IPS-20b (cell line): Measurements from ENCODE around the gene OR11H1.
"Not testable (repeated sequence)": the region's sequence is repeated elsewhere in the genome, so short reads cannot be mapped to it uniquely, and the experiment has no call there.

Experiments
- H3K27ac ChIP-seq: one replicate; pipeline ENCODE4 v1.5.1; 2013; ENCODE audit warnings: low read length
- H3K27me3 ChIP-seq: 2 replicates; pipeline ENCODE4 v1.6.1; 2013; ENCODE audit warnings: mild to moderate bottlenecking, low read length, inconsistent platforms; ENCODE audit not compliant: insufficient read depth
- H3K36me3 ChIP-seq: 2 replicates; pipeline ENCODE4 v1.6.1; 2013; ENCODE audit warnings: low read depth, mild to moderate bottlenecking, inconsistent platforms, low read length, moderate library complexity; ENCODE audit not compliant: insufficient read depth
- H3K4me1 ChIP-seq: 2 replicates; pipeline ENCODE4 v1.6.1; 2013; ENCODE audit warnings: mild to moderate bottlenecking, control low read depth, inconsistent platforms, low read length, moderate library complexity; ENCODE audit not compliant: insufficient read depth
- H3K4me3 ChIP-seq: 2 replicates; pipeline ENCODE4 v1.5.1; 2013; ENCODE audit warnings: mild to moderate bottlenecking, low read length, inconsistent platforms
- H3K9ac ChIP-seq: 2 replicates; pipeline ENCODE4 v1.6.1; 2013; ENCODE audit warnings: low read depth, mild to moderate bottlenecking, inconsistent platforms, low read length, moderate library complexity
- H3K9me3 ChIP-seq: 2 replicates; pipeline ENCODE4 v1.6.1; 2013; ENCODE audit warnings: mild to moderate bottlenecking, low read depth, low read length, inconsistent platforms; ENCODE audit not compliant: insufficient read depth

Gene OR11H1, protein sequence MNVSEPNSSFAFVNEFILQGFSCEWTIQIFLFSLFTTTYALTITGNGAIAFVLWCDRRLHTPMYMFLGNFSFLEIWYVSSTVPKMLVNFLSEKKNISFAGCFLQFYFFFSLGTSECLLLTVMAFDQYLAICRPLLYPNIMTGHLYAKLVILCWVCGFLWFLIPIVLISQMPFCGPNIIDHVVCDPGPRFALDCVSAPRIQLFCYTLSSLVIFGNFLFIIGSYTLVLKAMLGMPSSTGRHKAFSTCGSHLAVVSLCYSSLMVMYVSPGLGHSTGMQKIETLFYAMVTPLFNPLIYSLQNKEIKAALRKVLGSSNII

DNA sequence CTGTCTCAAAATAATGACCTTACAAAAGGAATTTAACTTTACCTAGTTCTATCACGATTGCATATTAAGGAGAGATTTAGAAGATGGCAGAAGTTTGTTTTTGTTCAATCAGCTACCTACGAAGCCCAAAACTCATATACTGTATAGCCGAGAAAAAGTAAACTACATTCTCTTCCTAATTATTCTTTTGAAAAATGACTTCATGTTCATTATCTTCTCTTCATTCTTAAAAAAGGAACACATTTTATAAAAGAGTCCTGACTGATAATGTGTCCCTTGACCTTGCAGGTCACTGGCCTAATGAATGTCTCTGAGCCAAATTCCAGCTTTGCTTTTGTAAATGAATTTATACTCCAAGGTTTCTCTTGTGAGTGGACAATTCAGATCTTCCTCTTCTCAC, at the start of gene OR11H1:
TSS of gene OR11H1 (plus strand) at position 301 of the 400 bp plus-strand sequence. CDS start at position 301, 0 bp downstream.
- H3K4me3 ChIP-seq, H3K9ac ChIP-seq, H3K9me3 ChIP-seq, H3K27ac ChIP-seq, H3K27me3 ChIP-seq, H3K36me3 ChIP-seq, H3K4me1 ChIP-seq: not testable (repeated sequence)

DNA sequence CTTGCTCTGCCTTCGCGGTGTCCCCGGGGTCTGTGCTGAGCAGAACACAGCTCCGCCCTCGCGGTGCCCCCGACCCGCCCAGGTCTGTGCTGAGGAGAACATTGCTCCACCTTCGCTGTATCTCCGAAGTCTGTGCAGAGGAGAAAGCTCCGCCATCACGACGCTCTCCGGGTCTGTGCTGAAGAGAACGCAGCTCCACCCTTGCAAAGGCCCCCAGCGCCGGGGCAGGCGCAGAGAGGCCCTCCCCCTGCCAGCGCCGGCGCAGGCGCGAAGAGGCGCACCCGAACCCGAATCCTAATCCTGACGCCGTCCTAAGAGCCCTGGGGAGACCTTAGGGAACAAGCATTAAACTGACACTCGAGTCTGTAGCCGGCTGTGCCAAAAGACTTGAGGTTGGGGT, 18.0 kb upstream of the OR11H1 start:
- H3K9me3 ChIP-seq, H3K4me3 ChIP-seq, H3K27me3 ChIP-seq, H3K9ac ChIP-seq, H3K4me1 ChIP-seq, H3K36me3 ChIP-seq, H3K27ac ChIP-seq: not testable (repeated sequence)

DNA sequence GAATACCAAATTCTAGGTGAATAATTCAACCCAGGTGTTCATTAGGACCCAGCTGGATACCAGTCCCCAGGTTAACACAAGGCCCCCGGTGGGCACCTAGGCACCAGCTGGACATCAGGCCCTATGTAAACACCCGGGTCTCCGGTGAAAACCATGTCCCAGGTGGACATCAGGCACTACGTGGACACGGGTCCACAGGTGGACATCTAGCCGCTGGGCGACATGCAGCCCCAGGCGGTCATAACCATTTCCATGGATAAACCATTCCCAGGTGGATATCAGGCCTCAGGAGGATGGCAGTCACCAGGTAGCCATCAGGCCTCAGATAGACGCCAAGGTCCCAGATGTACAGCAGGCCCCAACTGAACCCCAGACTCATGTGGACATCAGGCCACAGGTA, 12.1 kb upstream of the OR11H1 start:
- H3K4me1 ChIP-seq, H3K9me3 ChIP-seq, H3K27me3 ChIP-seq, H3K27ac ChIP-seq, H3K36me3 ChIP-seq, H3K9ac ChIP-seq, H3K4me3 ChIP-seq: not testable (repeated sequence)

DNA sequence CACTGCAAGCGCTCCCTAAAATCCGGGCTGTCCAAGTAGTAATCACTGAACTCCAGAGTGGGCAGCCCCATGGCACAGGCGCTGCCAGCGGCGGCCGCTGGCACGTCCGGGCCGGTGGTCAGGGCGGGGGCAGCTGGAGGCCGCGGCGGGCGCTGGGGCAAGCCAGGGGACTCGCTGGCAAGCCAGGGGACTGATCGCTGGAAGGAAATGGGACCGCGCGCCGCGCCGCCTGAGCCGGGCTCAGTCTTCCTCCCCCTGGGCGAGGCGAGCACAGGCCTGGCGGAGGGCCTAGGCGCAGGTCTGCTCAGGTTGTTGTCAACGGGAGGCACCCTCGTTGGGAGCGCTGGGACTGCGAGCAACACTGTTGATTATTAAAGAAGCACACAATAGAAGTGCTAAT, 25.8 kb downstream of the OR11H1 start:
- H3K4me3 ChIP-seq, H3K27me3 ChIP-seq, H3K9me3 ChIP-seq, H3K9ac ChIP-seq, H3K36me3 ChIP-seq, H3K4me1 ChIP-seq, H3K27ac ChIP-seq: not testable (repeated sequence)

DNA sequence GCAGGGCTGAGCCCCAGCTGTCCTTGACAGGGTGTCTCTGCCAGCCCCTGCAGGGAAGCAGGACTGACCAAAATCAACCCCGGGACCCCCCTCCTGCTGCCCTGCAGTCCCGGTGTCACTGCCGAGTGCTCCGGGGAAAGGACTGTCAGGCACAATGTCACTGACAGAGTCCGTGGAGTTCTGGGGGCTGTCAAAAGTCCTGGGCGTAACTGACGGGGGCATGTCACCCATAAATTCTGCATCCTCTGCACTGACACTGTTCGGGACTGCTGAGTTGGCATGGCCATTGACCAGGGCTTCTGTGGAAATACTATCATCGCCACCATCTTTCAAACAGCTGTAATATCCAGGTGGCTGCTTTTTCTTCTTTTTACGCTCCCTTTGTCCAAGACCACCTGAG, 35.5 kb downstream of the OR11H1 start:
- not testable (repeated sequence) for H3K36me3 ChIP-seq, H3K9me3 ChIP-seq, H3K4me3 ChIP-seq, H3K27ac ChIP-seq, H3K4me1 ChIP-seq, H3K27me3 ChIP-seq, H3K9ac ChIP-seq

DNA sequence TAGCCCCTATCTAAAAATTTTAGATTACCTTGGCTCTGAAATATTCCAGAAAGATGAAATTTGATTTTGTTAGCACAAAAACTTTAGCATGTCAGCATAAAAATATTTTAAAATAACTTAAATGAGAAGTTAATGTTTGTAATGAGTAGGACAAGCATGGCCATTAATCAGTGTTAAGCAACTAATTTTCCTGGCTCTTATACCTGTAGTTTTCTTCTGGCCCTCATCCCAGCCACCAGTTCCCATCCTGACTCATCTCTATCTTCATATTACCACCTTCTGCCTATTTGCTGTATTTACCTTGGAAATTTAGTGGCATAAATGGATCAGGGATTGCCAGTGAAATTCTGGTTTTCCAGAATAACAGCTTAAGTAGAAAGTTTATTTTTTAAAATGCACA, 37.1 kb downstream of the OR11H1 start:
- H3K4me1 ChIP-seq, H3K27me3 ChIP-seq, H3K9ac ChIP-seq, H3K9me3 ChIP-seq, H3K27ac ChIP-seq, H3K4me3 ChIP-seq, H3K36me3 ChIP-seq: not testable (repeated sequence)
